ENCODE results near the gene PHF10.

GRCh38 chr6:169656546-169657283, 67.6 kb downstream of the PHF10 start:
- no peak for TF ChIP-seq CTCF (IDR thresholded peaks at IDR 0.05)
- TF ChIP-seq POLR2A (IDR thresholded peaks at IDR 0.05) = no peak
